ENCODE data around the gene PRDM16.

PRDM16 gene

DNA sequence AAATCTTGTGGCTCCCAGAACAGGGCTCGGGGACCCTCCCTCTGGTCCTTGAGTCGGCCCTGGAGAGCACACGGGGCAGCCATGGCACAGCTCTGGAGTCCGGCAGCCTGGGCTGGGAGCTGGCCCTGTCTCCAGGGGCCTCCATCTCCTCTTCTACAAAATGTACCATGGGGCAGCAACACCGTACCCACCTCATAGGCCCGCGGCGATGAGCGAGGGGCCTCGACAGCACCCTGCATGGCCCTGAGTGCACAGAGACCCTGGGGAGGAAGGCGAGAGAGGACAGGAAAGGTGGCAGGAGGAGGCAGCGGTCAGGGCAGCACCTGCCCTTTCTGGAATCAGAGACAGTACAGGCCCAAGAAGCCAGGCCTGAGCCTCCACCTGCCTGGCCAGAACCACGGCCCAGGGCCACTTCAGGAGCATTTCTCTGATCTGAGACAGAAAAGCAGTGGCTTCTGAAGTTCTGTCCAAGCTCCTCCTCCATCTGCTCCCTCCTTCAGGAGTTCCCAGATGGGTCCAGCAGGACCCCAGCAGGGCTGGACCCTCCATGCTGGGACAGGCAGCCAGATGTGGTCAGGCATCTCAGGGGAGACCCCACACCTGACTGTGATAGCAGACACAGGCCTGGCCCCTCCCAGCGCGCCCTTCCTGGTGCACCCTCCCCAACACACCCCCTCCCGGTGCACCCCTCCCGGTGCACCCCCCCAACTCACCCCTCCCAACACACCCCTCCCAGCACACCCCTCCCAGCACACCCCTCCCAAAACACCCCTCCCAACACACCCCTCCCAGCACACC, 309.6 kb downstream of the PRDM16 start:
- no peaks in the 10 kb centered on the region for H3K36me3 ChIP-seq (replicated peaks; ENCODE audit: insufficient read depth, low read length)
- H4K20me1 ChIP-seq (ENCODE audit: insufficient read depth, low read length): no peaks in the 10 kb centered on the region
- H3K4me2 ChIP-seq (ENCODE audit: low read depth, low read length): no peak overlapping the region
- H3K27ac ChIP-seq (ENCODE audit: low read length): no peak overlapping the region
- no peaks in the 10 kb centered on the region for H3K9me3 ChIP-seq (replicated peaks; ENCODE audit: insufficient read depth, low read length)
- no peak for DNase-seq
- no peaks in the 10 kb centered on the region for H3K79me2 ChIP-seq (ENCODE audit: low read length)
- H3F3A ChIP-seq (ENCODE audit: insufficient read depth, low read length): no peaks in the 10 kb centered on the region
- H3K9me2 ChIP-seq (replicated peaks; ENCODE audit: insufficient read depth, low read length): no peaks in the 10 kb centered on the region
- peaks cover 31% of the 10 kb centered on the region for H3K27me3 ChIP-seq (replicated peaks; ENCODE audit: insufficient read depth, low read length)
- no peak overlapping the region for H3K9ac ChIP-seq (ENCODE audit: low read length)
- H3K4me1 ChIP-seq (ENCODE audit: low read length): no peaks in the 10 kb centered on the region
- TF ChIP-seq EZH2phosphoT487 (IDR thresholded peaks at IDR 0.05; ENCODE audit: low read length) (no peak), EZH2 (optimal IDR thresholded peaks at IDR 0.05; ENCODE audit: low read depth, low read length) (no peak)
- TF ChIP-seq, protein P1, sequence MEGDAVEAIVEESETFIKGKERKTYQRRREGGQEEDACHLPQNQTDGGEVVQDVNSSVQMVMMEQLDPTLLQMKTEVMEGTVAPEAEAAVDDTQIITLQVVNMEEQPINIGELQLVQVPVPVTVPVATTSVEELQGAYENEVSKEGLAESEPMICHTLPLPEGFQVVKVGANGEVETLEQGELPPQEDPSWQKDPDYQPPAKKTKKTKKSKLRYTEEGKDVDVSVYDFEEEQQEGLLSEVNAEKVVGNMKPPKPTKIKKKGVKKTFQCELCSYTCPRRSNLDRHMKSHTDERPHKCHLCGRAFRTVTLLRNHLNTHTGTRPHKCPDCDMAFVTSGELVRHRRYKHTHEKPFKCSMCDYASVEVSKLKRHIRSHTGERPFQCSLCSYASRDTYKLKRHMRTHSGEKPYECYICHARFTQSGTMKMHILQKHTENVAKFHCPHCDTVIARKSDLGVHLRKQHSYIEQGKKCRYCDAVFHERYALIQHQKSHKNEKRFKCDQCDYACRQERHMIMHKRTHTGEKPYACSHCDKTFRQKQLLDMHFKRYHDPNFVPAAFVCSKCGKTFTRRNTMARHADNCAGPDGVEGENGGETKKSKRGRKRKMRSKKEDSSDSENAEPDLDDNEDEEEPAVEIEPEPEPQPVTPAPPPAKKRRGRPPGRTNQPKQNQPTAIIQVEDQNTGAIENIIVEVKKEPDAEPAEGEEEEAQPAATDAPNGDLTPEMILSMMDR (IDR thresholded peaks at IDR 0.05; ENCODE audit: low read length): no peak
- H3K4me3 ChIP-seq (ENCODE audit: low read length): no peak overlapping the region
- H2AFZ ChIP-seq (ENCODE audit: low read length): no peak overlapping the region

GRCh38 chr1:3379934-3380333, 310.9 kb downstream of the PRDM16 start:
- no peaks in the 10 kb centered on the region for H3K79me2 ChIP-seq (ENCODE audit: low read length)
- H4K20me1 ChIP-seq (ENCODE audit: insufficient read depth, low read length): no peaks in the 10 kb centered on the region
- no peak overlapping the region for H3K4me3 ChIP-seq (ENCODE audit: low read length)
- no peak overlapping the region for H3K27ac ChIP-seq (ENCODE audit: low read length)
- no peaks in the 10 kb centered on the region for H3K36me3 ChIP-seq (replicated peaks; ENCODE audit: insufficient read depth, low read length)
- H3K4me2 ChIP-seq (ENCODE audit: low read depth, low read length): no peak overlapping the region
- H3K9me2 ChIP-seq (replicated peaks; ENCODE audit: insufficient read depth, low read length): no peaks in the 10 kb centered on the region
- no peaks in the 10 kb centered on the region for H3K9me3 ChIP-seq (replicated peaks; ENCODE audit: insufficient read depth, low read length)
- no peak for DNase-seq
- TF ChIP-seq EZH2 (optimal IDR thresholded peaks at IDR 0.05; ENCODE audit: low read depth, low read length) (no peak), EZH2phosphoT487 (IDR thresholded peaks at IDR 0.05; ENCODE audit: low read length) (no peak)
- TF ChIP-seq, protein P1 (IDR thresholded peaks at IDR 0.05; ENCODE audit: low read length): no peak
- H3K4me1 ChIP-seq (ENCODE audit: low read length): no peaks in the 10 kb centered on the region
- H2AFZ ChIP-seq (ENCODE audit: low read length): no peak overlapping the region
- H3F3A ChIP-seq (ENCODE audit: insufficient read depth, low read length): no peaks in the 10 kb centered on the region
- H3K9ac ChIP-seq (ENCODE audit: low read length): no peak overlapping the region
- peaks cover 24% of the 10 kb centered on the region for H3K27me3 ChIP-seq (replicated peaks; ENCODE audit: insufficient read depth, low read length)

DNA sequence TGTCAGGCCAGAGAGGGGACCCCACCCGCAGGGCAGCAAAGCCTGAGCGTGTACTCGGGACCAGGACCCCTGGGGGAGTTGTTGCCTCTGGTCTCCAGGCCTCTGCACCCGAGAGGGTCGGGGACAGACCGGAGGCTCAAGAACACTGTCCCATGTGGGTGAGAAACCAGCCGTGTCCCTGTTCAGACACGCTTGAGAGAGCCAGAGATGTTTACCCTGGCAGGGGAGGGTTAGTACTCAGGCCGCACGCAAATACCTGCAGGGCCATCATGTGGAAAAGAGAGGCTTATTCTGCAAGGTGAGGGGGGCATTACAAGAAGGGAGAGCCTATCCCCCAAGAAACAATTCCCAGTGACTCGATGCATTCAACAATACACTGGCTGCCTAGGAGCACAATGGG, 311.5 kb downstream of the PRDM16 start:
- TF ChIP-seq, protein P1 (IDR thresholded peaks at IDR 0.05; ENCODE audit: low read length): no peak
- TF ChIP-seq EZH2phosphoT487 (IDR thresholded peaks at IDR 0.05; ENCODE audit: low read length) (no peak), EZH2 (optimal IDR thresholded peaks at IDR 0.05; ENCODE audit: low read depth, low read length) (no peak)
- Histone ChIP-seq H2AFZ (ENCODE audit: low read length) (no peak overlapping the region), H3K9me3 (replicated peaks; ENCODE audit: insufficient read depth, low read length) (no peaks in the 10 kb centered on the region), H4K20me1 (ENCODE audit: insufficient read depth, low read length) (no peaks in the 10 kb centered on the region), H3K4me1 (ENCODE audit: low read length) (no peaks in the 10 kb centered on the region), H3K27me3 (replicated peaks; ENCODE audit: insufficient read depth, low read length) (peaks cover 27% of the 10 kb centered on the region), H3F3A (ENCODE audit: insufficient read depth, low read length) (no peaks in the 10 kb centered on the region), H3K4me3 (ENCODE audit: low read length) (no peak overlapping the region), H3K36me3 (replicated peaks; ENCODE audit: insufficient read depth, low read length) (no peaks in the 10 kb centered on the region), H3K4me2 (ENCODE audit: low read depth, low read length) (no peak overlapping the region), H3K79me2 (ENCODE audit: low read length) (no peaks in the 10 kb centered on the region), H3K9ac (ENCODE audit: low read length) (no peak overlapping the region), H3K9me2 (replicated peaks; ENCODE audit: insufficient read depth, low read length) (no peaks in the 10 kb centered on the region), H3K27ac (ENCODE audit: low read length) (no peak overlapping the region)
- no peak for DNase-seq
